OCI-LY7 (cell line): ENCODE results near the gene GULP1.

Experiments used
- CTCF ChIP-seq: fragments of 200-600 bp; sonication (generic); conservative IDR thresholded peaks from 2 replicates; pipeline ENCODE4 v1.5.1; 2014; ENCODE audit warnings: mild to moderate bottlenecking, antibody characterized with exemption, low read length, moderate library complexity, mixed read lengths
- EZH2phosphoT487 ChIP-seq: fragments of 200-600 bp; sonication (generic); IDR thresholded peaks from 2 replicates; pipeline ENCODE4 v1.6.1; 2018; ENCODE audit warnings: low read depth, borderline replicate concordance, mild to moderate bottlenecking, mixed run types, antibody characterized with exemption, low read length, moderate library complexity, mixed read lengths

DNA sequence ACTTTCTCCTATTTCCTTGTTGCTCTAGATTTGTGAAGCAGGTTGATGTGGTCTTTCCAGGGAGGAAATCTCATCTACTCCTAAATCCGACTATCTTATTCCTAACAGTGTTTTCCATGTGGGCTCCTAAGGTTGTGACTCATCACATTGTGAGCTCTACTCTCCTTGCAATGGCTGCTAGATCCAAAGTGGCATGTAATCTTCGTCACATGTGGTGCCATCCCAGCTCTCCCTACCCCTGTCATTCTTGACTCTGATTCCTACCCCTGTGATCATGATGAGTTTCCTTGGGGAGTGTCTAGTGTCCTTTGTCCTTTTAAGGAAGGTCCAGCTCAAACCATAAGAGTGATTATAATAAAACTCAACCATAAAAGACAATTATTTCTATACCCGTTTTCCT lies 47.3 kb upstream of the GULP1 start:
- TF ChIP-seq CTCF (no peak), EZH2phosphoT487 (no peak)
